Measurements from ENCODE around the gene CCNO.

Gene CCNO

DNA sequence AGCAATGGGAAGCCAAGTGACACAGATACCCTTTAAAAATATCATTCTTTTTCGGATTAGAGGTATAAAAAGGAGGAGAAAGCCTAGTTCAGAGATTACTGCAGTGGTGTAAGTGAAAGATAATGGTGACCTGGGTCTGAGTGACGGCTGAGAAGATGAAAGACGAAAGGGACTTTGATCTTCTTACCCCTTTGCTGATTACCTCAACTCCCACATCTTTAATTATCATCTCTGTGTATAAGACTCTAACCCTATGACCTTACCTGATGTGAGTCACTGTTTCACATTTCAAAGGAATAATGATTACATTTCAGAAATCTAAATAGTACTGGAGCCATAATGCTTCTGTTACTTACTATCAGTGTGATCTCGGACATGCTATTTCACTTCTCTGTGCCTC lies 21.4 kb upstream of the CCNO start:
- Histone ChIP-seq H3K27ac (replicated peaks; ENCODE audit: low read length) (no peak overlapping the region), H2BK12ac (ENCODE audit: low read length) (no peak overlapping the region), H3K79me1 (ENCODE audit: low read depth, low read length) (no peaks in the 10 kb centered on the region), H3K4me1 (ENCODE audit: control insufficient read depth in 2 of 2, insufficient read depth in 1 of 2, low read depth in 1 of 2, low read length in 2 of 2) (no peaks in the 10 kb centered on the region), H3K9me3 (replicated peaks in 1 of 2; ENCODE audit: control insufficient read depth in 2 of 2, insufficient read depth in 1 of 2, low read depth in 1 of 2, low read length in 2 of 2) (no peaks in the 10 kb centered on the region), H3K23ac (ENCODE audit: low read depth, low read length, poor library complexity) (no peak overlapping the region), H2BK5ac (ENCODE audit: low read length) (no peak overlapping the region), H2AFZ (ENCODE audit: low read length) (no peak overlapping the region), H2BK120ac (ENCODE audit: low read depth, low read length) (no peak overlapping the region), H3K14ac (ENCODE audit: low read length) (no peak overlapping the region), H3K27me3 (ENCODE audit: control insufficient read depth in 3 of 3, insufficient read depth in 3 of 3, low read depth in 1 of 3, low read length in 3 of 3) (no peaks in the 10 kb centered on the region), H2AK5ac (ENCODE audit: low read depth, low read length) (no peak overlapping the region), H4K8ac (ENCODE audit: low read depth, low read length) (no peak overlapping the region), H3K4ac (ENCODE audit: low read length) (no peak overlapping the region), H3K4me2 (ENCODE audit: insufficient read depth, low read length, poor library complexity, severe bottlenecking) (no peak overlapping the region), H2BK15ac (ENCODE audit: low read length) (no peak overlapping the region), H3K9ac (ENCODE audit: low read depth, low read length, poor library complexity) (no peak overlapping the region), H3K36me3 (replicated peaks in 1 of 2; ENCODE audit: control insufficient read depth in 2 of 2, insufficient read depth in 2 of 2, low read length in 2 of 2) (peaks cover 0 to 55% of the 10 kb centered on the region in 2 donors), H3K4me3 (ENCODE audit: low read length in 2 of 2) (no peak overlapping the region), H3K18ac (ENCODE audit: low read length) (no peak overlapping the region), H4K91ac (ENCODE audit: low read depth, low read length, poor library complexity) (no peak overlapping the region)
- WGBS, 2 donors (ENCODE audit: extremely low coverage in 2 of 2, insufficient read length in 2 of 2, insufficient replicate concordance in 1 of 2), result no CpG with 5 or more reads among the region's 4 CpGs
- no peak for DNase-seq (ENCODE audit: low spot score)

DNA sequence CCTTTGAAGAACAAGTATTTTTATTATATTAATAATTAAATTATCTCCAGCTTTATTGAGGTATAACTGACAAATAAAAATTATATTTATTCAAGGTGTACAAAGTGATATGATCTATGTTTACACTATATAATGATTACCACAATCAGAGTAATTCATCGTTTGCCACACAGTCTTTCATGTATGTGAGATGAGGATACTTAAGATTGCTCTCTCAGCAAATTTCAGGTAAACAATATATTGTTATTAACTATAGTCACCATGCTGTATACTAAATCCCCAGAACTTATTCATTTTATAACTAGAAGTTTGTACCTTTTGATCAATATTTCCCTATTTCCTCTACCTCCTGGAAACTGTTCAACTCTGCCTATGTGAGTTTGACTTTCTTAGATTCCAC lies 16.7 kb upstream of the CCNO start:
- H3K4me3 ChIP-seq (ENCODE audit: low read length in 2 of 2), result no peak overlapping the region
- H3K27me3 ChIP-seq (ENCODE audit: control insufficient read depth in 3 of 3, insufficient read depth in 3 of 3, low read depth in 1 of 3, low read length in 3 of 3), result no peaks in the 10 kb centered on the region
- no peak overlapping the region for H2BK120ac ChIP-seq (ENCODE audit: low read depth, low read length)
- H3K9ac ChIP-seq (ENCODE audit: low read depth, low read length, poor library complexity), result no peak overlapping the region
- no peak overlapping the region for H2BK5ac ChIP-seq (ENCODE audit: low read length)
- no peak overlapping the region for H3K23ac ChIP-seq (ENCODE audit: low read depth, low read length, poor library complexity)
- H2AFZ ChIP-seq (ENCODE audit: low read length), result no peak overlapping the region
- H2BK12ac ChIP-seq (ENCODE audit: low read length), result no peak overlapping the region
- H3K14ac ChIP-seq (ENCODE audit: low read length), result no peak overlapping the region
- no peak overlapping the region for H2AK5ac ChIP-seq (ENCODE audit: low read depth, low read length)
- H3K9me3 ChIP-seq (replicated peaks in 1 of 2; ENCODE audit: control insufficient read depth in 2 of 2, insufficient read depth in 1 of 2, low read depth in 1 of 2, low read length in 2 of 2), result peaks cover 0 to 7% of the 10 kb centered on the region in 2 donors
- no peak overlapping the region for H3K4me2 ChIP-seq (ENCODE audit: insufficient read depth, low read length, poor library complexity, severe bottlenecking)
- H3K4ac ChIP-seq (ENCODE audit: low read length), result no peak overlapping the region
- H3K79me1 ChIP-seq (ENCODE audit: low read depth, low read length), result no peaks in the 10 kb centered on the region
- peaks cover 0 to 8% of the 10 kb centered on the region in 2 donors for H3K36me3 ChIP-seq (replicated peaks in 1 of 2; ENCODE audit: control insufficient read depth in 2 of 2, insufficient read depth in 2 of 2, low read length in 2 of 2)
- no peak overlapping the region for H3K27ac ChIP-seq (replicated peaks; ENCODE audit: low read length)
- no peak overlapping the region for H4K91ac ChIP-seq (ENCODE audit: low read depth, low read length, poor library complexity)
- H3K4me1 ChIP-seq (ENCODE audit: control insufficient read depth in 2 of 2, insufficient read depth in 1 of 2, low read depth in 1 of 2, low read length in 2 of 2), result no peaks in the 10 kb centered on the region
- H4K8ac ChIP-seq (ENCODE audit: low read depth, low read length), result no peak overlapping the region
- no peak overlapping the region for H3K18ac ChIP-seq (ENCODE audit: low read length)
- no peak overlapping the region for H2BK15ac ChIP-seq (ENCODE audit: low read length)
- no peak for DNase-seq (ENCODE audit: low spot score)
- no CpG with 5 or more reads among the region's 1 CpG for WGBS, 2 donors (ENCODE audit: extremely low coverage in 2 of 2, insufficient read length in 2 of 2, insufficient replicate concordance in 1 of 2)

DNA sequence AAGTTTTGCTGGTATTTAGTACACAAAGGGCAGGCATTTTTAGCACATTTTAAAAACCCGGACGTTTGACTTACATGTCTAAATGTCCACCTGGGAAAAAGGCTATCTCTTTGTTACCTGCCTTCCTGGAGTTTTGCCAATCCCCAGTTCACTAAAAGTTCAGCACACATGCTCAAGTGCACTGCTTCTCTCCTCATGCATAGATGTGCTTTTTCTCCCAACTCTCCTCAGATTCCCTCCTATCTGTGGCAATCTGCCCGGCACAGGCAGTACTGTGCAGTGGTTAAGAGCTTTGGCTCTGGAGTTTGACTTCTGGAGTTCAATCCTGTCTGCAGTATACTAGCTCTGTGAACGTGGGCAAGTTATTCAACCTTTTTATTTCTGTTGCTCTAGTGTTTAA lies 8.3 kb upstream of the CCNO start:
- Histone ChIP-seq H3K4ac (ENCODE audit: low read length) (no peak overlapping the region), H3K4me1 (ENCODE audit: control insufficient read depth in 2 of 2, insufficient read depth in 1 of 2, low read depth in 1 of 2, low read length in 2 of 2) (peaks cover 0 to 1% of the 10 kb centered on the region in 2 donors), H3K27ac (replicated peaks; ENCODE audit: low read length) (no peak overlapping the region), H3K14ac (ENCODE audit: low read length) (no peak overlapping the region), H2AK5ac (ENCODE audit: low read depth, low read length) (no peak overlapping the region), H3K79me1 (ENCODE audit: low read depth, low read length) (no peaks in the 10 kb centered on the region), H3K18ac (ENCODE audit: low read length) (no peak overlapping the region), H3K9me3 (replicated peaks in 1 of 2; ENCODE audit: control insufficient read depth in 2 of 2, insufficient read depth in 1 of 2, low read depth in 1 of 2, low read length in 2 of 2) (no peaks in the 10 kb centered on the region), H3K9ac (ENCODE audit: low read depth, low read length, poor library complexity) (no peak overlapping the region), H3K4me2 (ENCODE audit: insufficient read depth, low read length, poor library complexity, severe bottlenecking) (no peak overlapping the region), H2BK120ac (ENCODE audit: low read depth, low read length) (no peak overlapping the region), H2BK5ac (ENCODE audit: low read length) (no peak overlapping the region), H4K8ac (ENCODE audit: low read depth, low read length) (no peak overlapping the region), H3K23ac (ENCODE audit: low read depth, low read length, poor library complexity) (no peak overlapping the region), H2BK12ac (ENCODE audit: low read length) (no peak overlapping the region), H2AFZ (ENCODE audit: low read length) (no peak overlapping the region), H2BK15ac (ENCODE audit: low read length) (no peak overlapping the region), H3K27me3 (ENCODE audit: control insufficient read depth in 3 of 3, insufficient read depth in 3 of 3, low read depth in 1 of 3, low read length in 3 of 3) (peaks cover 0 to 33% (median 0%) of the 10 kb centered on the region in 3 experiments), H3K4me3 (ENCODE audit: low read length in 2 of 2) (no peak overlapping the region), H4K91ac (ENCODE audit: low read depth, low read length, poor library complexity) (no peak overlapping the region), H3K36me3 (replicated peaks in 1 of 2; ENCODE audit: control insufficient read depth in 2 of 2, insufficient read depth in 2 of 2, low read length in 2 of 2) (no peaks in the 10 kb centered on the region)
- DNase-seq (ENCODE audit: low spot score), result no peak
- no CpG with 5 or more reads among the region's 4 CpGs for WGBS, 2 donors (ENCODE audit: extremely low coverage in 2 of 2, insufficient read length in 2 of 2, insufficient replicate concordance in 1 of 2)

DNA sequence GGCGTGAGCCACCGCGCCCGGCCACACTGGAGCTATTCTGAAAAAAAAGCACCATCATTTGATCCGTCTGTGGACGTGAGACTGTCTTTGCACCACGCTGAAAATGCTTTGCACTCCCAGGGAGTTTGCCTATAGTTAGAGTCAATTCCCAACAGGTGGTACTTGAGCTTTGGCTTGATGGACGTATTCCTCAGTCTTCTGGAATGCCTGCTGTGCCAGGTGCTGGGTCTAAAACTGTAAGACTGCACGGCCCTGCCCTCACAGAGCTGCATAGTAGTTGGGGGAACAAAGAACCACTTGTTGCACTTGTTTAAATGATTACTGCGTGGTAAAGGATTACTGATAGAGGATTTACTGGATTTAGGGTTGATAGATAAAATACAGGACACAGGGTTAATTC lies 3.4 kb upstream of the CCNO start:
- Histone ChIP-seq H2BK120ac (ENCODE audit: low read depth, low read length) (no peak overlapping the region), H3K4me2 (ENCODE audit: insufficient read depth, low read length, poor library complexity, severe bottlenecking) (no peak overlapping the region), H3K4me1 (ENCODE audit: control insufficient read depth in 2 of 2, insufficient read depth in 1 of 2, low read depth in 1 of 2, low read length in 2 of 2) (peaks cover 5 to 8% of the 10 kb centered on the region in 2 donors), H2BK15ac (ENCODE audit: low read length) (no peak overlapping the region), H2AK5ac (ENCODE audit: low read depth, low read length) (no peak overlapping the region), H2BK5ac (ENCODE audit: low read length) (no peak overlapping the region), H3K4me3 (ENCODE audit: low read length in 2 of 2) (no peak overlapping the region), H4K8ac (ENCODE audit: low read depth, low read length) (no peak overlapping the region), H3K9me3 (replicated peaks in 1 of 2; ENCODE audit: control insufficient read depth in 2 of 2, insufficient read depth in 1 of 2, low read depth in 1 of 2, low read length in 2 of 2) (no peaks in the 10 kb centered on the region), H3K79me1 (ENCODE audit: low read depth, low read length) (no peaks in the 10 kb centered on the region), H3K36me3 (replicated peaks in 1 of 2; ENCODE audit: control insufficient read depth in 2 of 2, insufficient read depth in 2 of 2, low read length in 2 of 2) (no peaks in the 10 kb centered on the region), H3K14ac (ENCODE audit: low read length) (no peak overlapping the region), H3K4ac (ENCODE audit: low read length) (no peak overlapping the region), H2AFZ (ENCODE audit: low read length) (no peak overlapping the region), H3K23ac (ENCODE audit: low read depth, low read length, poor library complexity) (no peak overlapping the region), H4K91ac (ENCODE audit: low read depth, low read length, poor library complexity) (no peak overlapping the region), H3K18ac (ENCODE audit: low read length) (no peak overlapping the region), H3K9ac (ENCODE audit: low read depth, low read length, poor library complexity) (no peak overlapping the region), H3K27ac (replicated peaks; ENCODE audit: low read length) (no peak overlapping the region), H2BK12ac (ENCODE audit: low read length) (no peak overlapping the region), H3K27me3 (ENCODE audit: control insufficient read depth in 3 of 3, insufficient read depth in 3 of 3, low read depth in 1 of 3, low read length in 3 of 3) (peaks cover 10 to 65% (median 31%) of the 10 kb centered on the region in 3 experiments)
- no peak for DNase-seq (ENCODE audit: low spot score)
- WGBS, 2 donors (ENCODE audit: extremely low coverage in 2 of 2, insufficient read length in 2 of 2, insufficient replicate concordance in 1 of 2), result no CpG with 5 or more reads among the region's 10 CpGs

Measured in neuronal stem cell (in vitro differentiated cells).